GM12892 (cell line): ENCODE data around the gene APOL2.

Experiments used
- POLR2A ChIP-seq: IDR thresholded peaks from 2 replicates; pipeline ENCODE4 v1.6.1; 2011; ENCODE audit warnings: low read depth, low read length, control low read depth
- POLR2AphosphoS5 ChIP-seq: IDR thresholded peaks from 2 replicates; pipeline ENCODE4 v1.6.1; 2011; ENCODE audit warnings: low read depth, low read length, control low read depth

DNA sequence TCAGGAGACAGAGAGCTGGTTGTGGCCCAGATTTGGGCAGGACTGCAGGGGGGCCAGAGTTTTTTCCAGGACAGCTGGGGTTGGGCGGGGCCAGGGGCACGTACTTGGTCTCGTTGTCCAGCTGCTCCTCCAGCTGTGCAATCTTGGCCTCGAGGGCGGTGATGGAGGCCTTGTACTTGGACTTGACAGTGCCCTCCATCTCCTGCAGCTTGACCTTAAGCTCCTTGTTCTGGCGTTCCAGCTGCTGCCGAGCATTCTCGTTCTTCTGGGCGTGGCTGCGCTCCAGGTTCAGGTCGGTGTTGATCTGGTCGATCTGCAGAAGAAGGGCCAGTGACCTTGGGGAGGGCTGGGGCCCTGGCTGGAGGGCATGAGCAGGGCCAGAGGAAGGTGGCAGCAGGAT is 45.7 kb upstream of the APOL2 start:
- TF ChIP-seq POLR2A = no peak
- TF ChIP-seq POLR2AphosphoS5 = no peak
